Nasal cavity respiratory epithelium epithelial cell of viscerocranial mucosa (primary cell): ENCODE data around the gene NOP14. TPM values are rescaled to one million over a fixed set of nuclear protein-coding genes. Genes with fewer than 3 reads are reported as not detected.

ENCODE experiments used
- total RNA-seq: library from RNA; depleted of rRNA; stranded (reverse); fragments of >200 nt; gene quantifications from 2 replicates; pipeline ENCODE4 v1.2.3, GENCODE V29; 2014

NOP14 gene
- total RNA-seq: 35.5 and 57.4 TPM in 2 replicates

DNA sequence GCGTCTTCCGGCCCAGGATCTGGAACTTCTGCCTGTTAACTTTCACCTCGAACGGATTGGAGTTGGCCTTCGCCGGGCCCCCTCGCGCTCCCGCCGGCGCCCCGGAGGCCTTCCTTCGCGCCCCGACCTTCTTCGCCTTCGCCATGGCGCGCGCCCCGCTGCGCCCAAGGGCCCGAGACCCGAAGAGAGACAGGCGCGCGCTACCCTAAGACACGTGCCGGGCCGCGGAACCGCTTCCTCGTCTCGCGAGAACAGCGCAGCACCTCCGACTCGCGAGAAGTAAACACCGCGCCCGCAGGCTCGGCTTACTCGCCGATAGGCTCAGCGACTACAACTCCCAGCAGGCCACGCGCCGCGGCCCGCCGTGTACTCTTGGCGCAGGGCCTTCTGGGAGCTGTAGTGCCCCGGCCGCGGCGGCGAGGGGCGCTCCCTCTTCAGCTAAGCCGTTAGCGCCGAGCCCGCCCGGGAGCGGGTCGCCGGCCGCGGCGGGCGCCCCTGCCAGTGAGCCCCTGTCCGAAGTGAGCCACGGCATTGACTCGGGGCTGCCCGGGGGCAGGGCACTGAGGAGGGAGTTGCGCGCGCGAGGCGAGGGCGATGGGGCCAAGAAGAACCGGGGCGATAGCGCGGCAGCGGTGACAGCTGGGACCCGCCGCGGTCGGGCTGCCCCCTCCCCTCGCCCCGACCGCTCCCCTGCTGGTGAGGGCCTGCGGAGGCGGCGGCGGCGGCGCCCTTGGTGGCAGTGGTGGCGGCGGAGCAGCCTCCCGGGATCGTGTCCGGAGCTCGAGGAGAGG is at the start of gene NOP14, which contains the start of gene GRK4:
NOP14 (minus strand) TSS at position 232 of the 791 bp plus-strand sequence; CDS start at position 145, 87 bp downstream.
GRK4 (plus strand) TSS at position 397 of the 791 bp plus-strand sequence. CDS start 500 bp downstream, outside the sequence.

Other genes starting within 250 kb of the NOP14 start
- gene TNIP2, start 207.1 kb downstream of the NOP14 start, total RNA-seq: 47.8 and 64.4 TPM in 2 replicates
- gene SH3BP2, start 170.3 kb downstream of the NOP14 start, total RNA-seq: 25.6 and 113 TPM in 2 replicates
- gene ADD1, start 119.6 kb downstream of the NOP14 start, total RNA-seq: 82.4 and 140 TPM in 2 replicates
- 3.4 and 4.8 TPM in 2 replicates for gene GRK4, start 165 bp upstream of the NOP14 start, total RNA-seq
- gene HTT-AS, start 111.1 kb upstream of the NOP14 start, total RNA-seq: not detected in 2 replicates
- gene HTT, start 111.3 kb upstream of the NOP14 start, total RNA-seq: 59.5 and 94.8 TPM in 2 replicates